MM.1S (cell line): ENCODE results near the gene RELN.

ENCODE experiments used
- CTCF ChIP-seq: fragments of 300-600 bp; sonication (generic); IDR thresholded peaks from 2 replicates; pipeline ENCODE4 v1.5.1; 2016; ENCODE audit warnings: antibody characterized with exemption, low read length, mixed read lengths
- EZH2 ChIP-seq: fragments of 300-600 bp; sonication (generic); optimal IDR thresholded peaks from 2 replicates; pipeline ENCODE3; 2017; ENCODE audit warnings: low read depth, mild to moderate bottlenecking, antibody characterized with exemption, low read length, mixed read lengths
- EZH2phosphoT487 ChIP-seq: fragments of 300-600 bp; sonication (generic); IDR thresholded peaks from 2 replicates; pipeline ENCODE4 v1.6.1; 2018; ENCODE audit warnings: antibody characterized with exemption, low read length

DNA sequence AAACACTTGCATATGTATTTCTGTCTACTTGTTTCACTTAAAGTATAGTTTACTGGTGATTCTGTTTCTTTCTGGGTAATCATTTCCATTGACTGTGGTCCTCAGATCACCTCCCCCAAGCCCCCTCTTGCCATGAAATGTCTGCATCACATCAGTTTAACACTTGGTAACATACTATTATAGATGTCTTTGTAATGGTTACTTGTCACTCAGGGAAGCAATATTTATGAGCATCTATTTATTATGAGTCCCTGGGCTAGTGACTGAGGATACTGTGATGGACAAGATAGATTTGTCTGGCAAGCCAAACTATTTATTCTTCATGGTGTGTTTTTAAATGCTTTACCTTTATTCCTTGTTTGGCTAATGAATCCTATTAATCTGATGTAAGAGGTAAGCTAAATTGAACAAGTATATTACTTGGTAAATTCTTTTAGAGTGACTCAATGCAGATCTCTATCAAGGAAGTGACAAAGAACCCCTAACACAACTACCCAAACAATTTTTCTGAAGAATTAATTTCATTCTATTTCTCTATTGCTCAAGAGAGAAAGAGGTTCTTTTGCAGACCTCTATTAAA, 270.9 kb downstream of the RELN start:
- TF ChIP-seq CTCF (no peak), EZH2 (no peak), EZH2phosphoT487 (no peak)
